Ramos (cell line): ENCODE results near the gene HSPBP1.

ENCODE experiments used
- in situ Hi-C: fragments of 300-500 bp; cut with MboI; formaldehyde crosslinking; loops from one replicate; pipeline ENCODE4 v1.14.3; 2022; ENCODE audit warnings: low sequenced_read_pairs; ENCODE audit not compliant: unreplicated experiment

Gene HSPBP1

DNA sequence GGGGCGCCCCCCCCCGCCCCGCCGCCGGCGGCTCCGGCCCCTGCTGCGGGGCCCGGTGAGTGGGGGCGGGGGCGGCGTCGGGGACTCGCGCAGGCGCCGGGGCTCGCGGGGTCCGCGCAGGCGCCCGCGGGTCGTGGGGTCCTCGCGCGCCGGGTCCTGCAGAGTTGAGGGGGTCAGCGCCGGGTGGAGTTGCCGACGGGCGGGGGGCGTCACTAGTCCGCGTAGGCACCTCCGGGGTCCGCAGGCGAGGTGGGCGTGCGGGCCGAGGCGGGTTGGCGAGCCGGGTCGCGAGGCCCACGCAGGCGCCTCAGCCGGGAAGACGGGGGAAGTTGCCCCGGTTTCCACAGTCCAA lies 21.5 kb downstream of the HSPBP1 start:
- in situ Hi-C loops: no loop called here

- in situ Hi-C loops: no loop called here
Observed at GRCh38 chr19:55257461-55258420, 22.2 kb downstream of the HSPBP1 start.

- in situ Hi-C loops: no loop called here
Observed at GRCh38 chr19:55256562-55257460, 23.1 kb downstream of the HSPBP1 start.

GRCh38 chr19:55255618-55256423 lies 24.1 kb downstream of the HSPBP1 start:
- in situ Hi-C loops: no loop called here

GRCh38 chr19:55254625-55254977 lies 25.3 kb downstream of the HSPBP1 start:
- in situ Hi-C loops: no loop called here

DNA sequence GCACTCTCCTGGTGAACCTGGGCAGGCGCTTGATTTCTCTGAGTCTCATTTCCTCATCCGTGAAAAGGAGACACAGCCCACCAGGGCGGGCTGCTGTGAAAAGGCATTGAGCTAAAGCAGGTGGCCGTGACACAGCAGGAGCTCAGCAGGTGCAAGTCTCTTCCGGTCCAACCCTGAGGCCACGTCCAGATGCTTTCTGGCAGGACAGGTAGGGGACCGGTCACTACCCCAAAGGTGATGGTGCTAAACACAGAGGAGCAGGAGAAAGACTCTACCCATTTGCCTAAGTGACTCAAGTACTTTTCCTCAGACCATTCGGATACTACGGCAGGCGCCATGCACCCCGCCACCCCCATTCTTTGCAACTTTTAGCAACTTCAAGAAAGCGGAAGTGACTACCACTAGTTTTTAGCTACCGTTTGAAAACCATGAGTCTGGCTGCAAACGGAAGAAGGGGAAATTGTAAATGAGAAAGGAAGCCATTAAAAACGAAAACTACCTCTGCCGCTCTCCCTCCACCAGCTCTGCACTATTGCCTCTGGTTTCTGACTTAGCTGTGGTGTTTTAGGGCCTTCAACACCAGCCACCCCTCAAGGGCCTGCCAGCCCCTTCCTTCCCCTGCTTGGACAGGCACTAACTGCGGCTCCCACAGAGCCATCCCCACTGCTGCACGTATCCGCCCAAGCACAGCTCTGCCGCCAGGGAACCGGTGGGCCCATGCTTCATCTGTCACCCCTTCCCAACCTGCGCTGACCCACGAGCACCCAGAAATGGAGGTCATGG lies 25.9 kb downstream of the HSPBP1 start:
- in situ Hi-C loops: no loop called here

DNA sequence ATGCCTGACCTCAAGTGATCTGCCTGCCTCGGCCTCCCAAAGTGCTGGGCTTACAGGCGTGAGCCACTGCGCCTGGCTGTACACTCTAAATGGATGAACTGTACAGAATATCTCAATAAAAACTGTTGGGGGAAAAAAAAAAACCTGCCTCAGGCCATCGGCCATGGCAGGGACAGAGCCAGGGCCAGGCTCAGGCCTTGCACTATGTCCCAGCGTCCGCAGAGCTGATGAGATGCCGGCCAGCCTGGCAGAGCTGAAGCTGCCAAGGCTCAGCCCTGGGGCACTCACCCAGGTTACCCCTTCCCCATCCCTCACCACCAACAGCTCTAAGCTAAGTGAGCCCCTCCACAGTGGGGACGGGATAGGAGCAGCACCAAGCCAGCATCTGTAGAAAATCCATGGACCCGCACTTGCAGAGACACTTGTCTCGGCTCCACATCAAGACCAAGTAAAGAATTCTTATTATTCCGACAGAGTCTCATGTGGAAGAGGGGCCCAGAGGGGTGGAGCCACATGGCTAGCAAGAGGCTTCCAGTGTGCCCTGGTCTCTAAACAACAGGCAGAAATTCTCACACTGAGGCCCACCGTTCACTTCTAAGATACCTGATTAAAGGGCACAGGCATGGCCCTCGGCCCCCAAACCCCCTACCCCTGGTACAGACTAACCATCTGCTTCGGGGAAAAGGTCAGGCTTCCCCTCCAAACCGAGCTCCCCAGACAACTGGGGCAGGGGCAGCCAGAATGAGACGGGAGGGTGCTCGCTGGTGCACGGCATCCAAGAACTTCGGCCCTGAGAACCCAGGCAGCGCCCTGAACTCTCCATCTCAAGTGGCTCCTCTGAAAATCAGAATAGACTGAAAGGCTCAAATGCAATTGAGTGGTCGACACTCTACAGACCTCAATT lies 26.9 kb downstream of the HSPBP1 start:
- in situ Hi-C loops: no loop called here

GRCh38 chr19:55251341-55252081 lies 28.4 kb downstream of the HSPBP1 start:
- in situ Hi-C loops: no loop called here

DNA sequence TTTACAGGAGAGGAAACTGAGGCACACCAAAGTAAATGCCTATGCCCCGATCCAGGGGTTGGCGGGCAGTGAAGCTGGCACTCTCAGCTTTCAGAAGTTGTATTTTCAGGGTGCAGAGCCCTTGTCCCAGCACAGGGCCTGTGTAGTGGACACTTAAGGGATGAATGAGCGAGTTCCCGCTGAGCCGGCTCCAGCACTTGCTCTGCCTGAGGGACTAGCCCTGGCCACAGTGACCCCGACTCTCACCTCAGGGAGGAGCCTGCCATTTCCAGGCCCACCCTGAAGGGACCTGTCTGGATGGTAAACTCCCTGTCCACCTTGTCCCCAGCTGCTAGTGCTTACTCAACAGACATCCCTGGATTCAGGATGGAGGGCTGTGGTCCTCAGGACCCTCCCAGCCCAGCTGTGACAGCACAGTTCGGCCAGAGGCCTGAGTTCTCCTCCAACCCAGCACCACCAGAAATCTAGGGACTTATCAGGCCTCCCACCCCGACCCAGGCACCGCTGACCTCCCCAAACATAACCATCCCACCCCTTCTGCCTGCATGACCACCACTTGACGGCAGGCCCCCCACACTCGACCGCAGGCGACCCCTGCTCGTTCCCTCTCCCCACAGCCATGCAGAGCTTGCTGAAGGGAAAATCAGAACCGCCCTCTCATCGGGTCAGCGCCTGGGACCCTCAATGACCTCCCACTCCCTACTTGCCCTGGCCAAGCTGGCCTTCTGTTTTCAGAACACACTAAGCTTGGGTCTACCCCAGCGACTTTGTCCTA lies 29.5 kb downstream of the HSPBP1 start:
- in situ Hi-C loops: no loop called here

- in situ Hi-C loops: no loop called here
Observed at GRCh38 chr19:55249841-55250240, 30.1 kb downstream of the HSPBP1 start.

GRCh38 chr19:55248704-55249103 lies 31.2 kb downstream of the HSPBP1 start:
- in situ Hi-C loops: no loop called here

- in situ Hi-C loops: no loop called here
Observed at GRCh38 chr19:55248166-55248675, 31.7 kb downstream of the HSPBP1 start.

DNA sequence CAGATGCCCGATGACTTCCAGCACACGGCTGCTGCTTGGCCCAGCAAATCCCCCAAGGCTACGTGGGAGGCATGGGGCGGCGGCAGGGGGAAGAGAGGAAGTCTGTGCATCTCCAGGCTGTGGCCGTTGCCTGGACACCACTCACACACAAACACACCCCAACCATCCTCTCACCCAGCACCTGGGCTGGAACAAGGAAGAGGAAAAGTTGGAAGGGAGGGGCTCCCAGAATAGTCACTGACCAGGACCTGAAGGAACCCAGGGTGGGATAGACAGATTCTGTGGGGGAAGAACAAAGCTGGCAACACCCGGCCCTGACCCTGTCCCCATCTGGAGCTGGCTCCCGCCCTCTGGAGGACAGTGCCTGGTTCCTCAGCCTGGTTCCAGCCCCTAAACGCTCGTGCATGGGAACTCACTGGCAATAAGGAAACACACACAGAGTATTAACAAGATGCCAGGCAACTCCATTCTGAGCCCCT lies 32.2 kb downstream of the HSPBP1 start:
- in situ Hi-C loops: no loop called here

DNA sequence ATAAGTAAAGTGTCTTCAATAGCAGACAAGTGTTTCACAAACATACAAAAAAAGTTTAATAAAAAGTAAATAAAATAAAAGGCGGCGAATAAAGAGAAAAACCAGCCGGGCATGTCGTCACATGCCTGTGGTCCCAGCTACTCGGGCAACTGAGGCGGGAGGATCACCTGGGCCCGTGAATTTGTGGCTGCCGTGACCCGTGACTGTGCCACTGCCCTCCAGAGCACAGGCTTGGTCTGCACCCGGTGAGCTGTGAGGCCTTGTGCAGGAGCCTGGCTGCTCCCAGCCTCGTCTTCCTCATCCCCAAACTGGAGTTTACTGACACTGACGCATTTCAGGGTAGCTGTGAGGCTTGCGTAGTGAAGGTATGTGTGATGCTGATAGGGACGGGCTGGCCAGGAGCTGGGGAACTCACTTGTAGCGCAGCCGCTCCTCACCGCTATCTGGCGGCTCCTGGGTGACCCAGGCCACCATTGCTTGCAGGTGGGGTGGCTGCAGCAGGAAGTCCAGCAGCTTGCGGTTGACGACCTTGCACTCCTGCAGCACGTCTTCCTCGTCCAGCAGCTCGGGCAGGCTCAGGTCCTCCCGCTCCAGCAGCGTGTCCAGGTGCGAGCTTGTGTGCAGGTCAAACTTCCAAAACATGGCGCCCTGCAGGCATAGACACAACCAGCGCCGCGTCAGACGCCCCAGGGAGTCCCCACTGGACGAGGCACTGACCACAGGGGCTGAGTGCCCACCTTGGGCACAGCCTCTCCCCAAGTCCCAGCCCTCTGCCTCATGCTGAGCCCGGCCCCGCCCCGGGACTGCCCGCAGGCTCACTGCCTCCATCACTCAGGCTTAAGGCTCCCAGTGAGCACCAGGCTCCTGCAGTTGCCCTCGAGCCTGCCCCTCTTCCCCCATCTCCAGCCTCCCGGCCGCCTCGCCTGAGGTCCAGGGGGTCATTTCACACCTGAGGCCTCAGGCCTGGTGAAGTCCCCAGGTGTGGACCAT lies 33.2 kb downstream of the HSPBP1 start:
- in situ Hi-C loops: no loop called here

DNA sequence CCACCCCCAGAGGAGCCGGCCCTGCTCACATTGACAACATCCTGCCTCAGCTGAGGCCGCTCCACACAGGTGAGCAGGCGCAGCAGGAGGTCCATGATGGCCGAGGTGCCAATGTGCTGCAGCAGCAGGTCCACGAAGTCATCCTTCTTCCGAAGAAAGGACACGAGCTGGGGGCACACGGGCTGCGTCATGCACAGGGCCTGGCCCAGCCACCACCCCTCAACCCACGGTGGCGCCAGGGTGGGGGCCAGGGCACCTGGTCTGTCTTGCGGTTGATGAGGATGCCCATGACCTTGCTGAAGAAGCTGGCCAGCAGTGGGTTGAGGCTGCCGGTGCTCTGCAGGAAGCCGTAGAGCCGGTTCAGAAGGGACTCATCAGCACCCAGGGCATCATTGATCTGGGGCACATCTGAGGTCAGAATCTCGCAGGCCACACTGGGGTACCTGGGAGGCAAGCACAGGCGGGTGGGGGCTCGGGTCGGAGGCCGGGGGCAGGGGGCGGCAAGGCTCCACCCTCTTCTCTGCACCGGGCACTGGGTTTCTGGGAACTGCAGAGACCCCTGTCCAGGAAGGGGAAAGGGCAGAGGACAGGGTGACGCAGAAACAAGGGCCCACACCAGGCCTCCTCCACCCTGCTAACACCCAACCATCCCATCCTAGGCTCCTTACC lies 34.5 kb downstream of the HSPBP1 start:
- in situ Hi-C loops: no loop called here
